Measurements from ENCODE around the gene PXMP4. TPM values are rescaled to one million over a fixed set of nuclear protein-coding genes. Genes with fewer than 3 reads are reported as not detected.
A peak's percentile ranks its signal among the peaks of the same experiment; 100 is the strongest.

Gene PXMP4
- total RNA-seq, 3 donors from 2014 or later: 14.5 to 18.6 (median 18.2) TPM

GRCh38 chr20:33658510-33658909, 61.6 kb downstream of the PXMP4 start:
- intact Hi-C loops (cut with DNase I, micrococcal nuclease): loop anchor here (10.0 kb wide), 1 partner anchor 194 kb away; no protein-coding TSS in a partner anchor
- H3K36me3 ChIP-seq (ENCODE audit: low read depth): no peaks in the 10 kb centered on the region
- DNase-seq: peak in 1 of 3 donors; percentile 23

GRCh38 chr20:33657704-33658095, 62.4 kb downstream of the PXMP4 start:
- DNase-seq: peak in 1 of 3 donors; percentile 21
- H3K4me3 ChIP-seq: no peak overlapping the region
- no peak for ATAC-seq
- no peak for TF ChIP-seq CTCF (IDR thresholded peaks at IDR 0.05)
- H3K4me1 ChIP-seq (ENCODE audit: low read depth): peaks cover 26% of the 10 kb centered on the region
- no peaks in the 10 kb centered on the region for H3K9me3 ChIP-seq
- intact Hi-C loops (cut with DNase I, micrococcal nuclease): loop anchor here (10.0 kb wide), 1 partner anchor 193 kb away; no protein-coding TSS in a partner anchor
- H3K36me3 ChIP-seq (ENCODE audit: low read depth): no peaks in the 10 kb centered on the region

More at GRCh38 chr20:33658510-33658909, 61.6 kb downstream of the PXMP4 start:
- ATAC-seq: no peak
- no peak for TF ChIP-seq CTCF (IDR thresholded peaks at IDR 0.05)
- no peak overlapping the region for H3K4me3 ChIP-seq
- H3K4me1 ChIP-seq (ENCODE audit: low read depth): peaks cover 23% of the 10 kb centered on the region
- no peaks in the 10 kb centered on the region for H3K9me3 ChIP-seq

GRCh38 chr20:33656783-33657703, 63.1 kb downstream of the PXMP4 start:
- H3K4me1 ChIP-seq (ENCODE audit: low read depth): peaks cover 26% of the 10 kb centered on the region
- no peak overlapping the region for H3K4me3 ChIP-seq
- no peak for DNase-seq
- intact Hi-C loops (cut with DNase I, micrococcal nuclease): loop anchor here (10.0 kb wide), 1 partner anchor 192 kb away; no protein-coding TSS in a partner anchor
- ATAC-seq: no peak
- H3K9me3 ChIP-seq: no peaks in the 10 kb centered on the region
- no peaks in the 10 kb centered on the region for H3K36me3 ChIP-seq (ENCODE audit: low read depth)
- TF ChIP-seq CTCF (IDR thresholded peaks at IDR 0.05): no peak

- TF ChIP-seq CTCF (IDR thresholded peaks at IDR 0.05): no peak
- H3K4me1 ChIP-seq (ENCODE audit: low read depth): peaks cover 34% of the 10 kb centered on the region
- no peak overlapping the region for H3K4me3 ChIP-seq
- intact Hi-C loops (cut with DNase I, micrococcal nuclease): loop anchor here (10.0 kb wide), 1 partner anchor 191 kb away; no protein-coding TSS in a partner anchor
- H3K9me3 ChIP-seq: no peaks in the 10 kb centered on the region
- ATAC-seq (no peak), DNase-seq (no peak)
- H3K36me3 ChIP-seq (ENCODE audit: low read depth): no peaks in the 10 kb centered on the region
Measured at GRCh38 chr20:33656010-33656782, 63.9 kb downstream of the PXMP4 start.

GRCh38 chr20:33655164-33655563, 64.9 kb downstream of the PXMP4 start:
- no peak for TF ChIP-seq CTCF (IDR thresholded peaks at IDR 0.05)
- Histone ChIP-seq H3K4me3 (no peak overlapping the region), H3K4me1 (ENCODE audit: low read depth) (peaks cover 39% of the 10 kb centered on the region), H3K9me3 (no peaks in the 10 kb centered on the region), H3K36me3 (ENCODE audit: low read depth) (no peaks in the 10 kb centered on the region)
- DNase-seq (no peak), ATAC-seq (no peak)
- intact Hi-C loops (cut with DNase I, micrococcal nuclease): loop anchor here (10.0 kb wide), 1 partner anchor 190 kb away; no protein-coding TSS in a partner anchor

All from mucosa of descending colon (tissue), 3 donors.